Loucy (cell line): Measurements from ENCODE around the gene AMIGO2.

Experiments
- H2AFZ ChIP-seq: fragments of 200-600 bp; sonication (generic); 2 replicates; pipeline ENCODE4 v1.6.0; 2016; ENCODE audit warnings: antibody characterized with exemption, mild to moderate bottlenecking, low read length, moderate library complexity
- H3F3A ChIP-seq: fragments of 200-600 bp; 2 replicates; pipeline ENCODE4 v1.6.0; 2016; ENCODE audit warnings: antibody characterized with exemption, low read depth, mild to moderate bottlenecking
- H3K27me3 ChIP-seq: fragments of 200-600 bp; sonication (generic); 2 replicates; pipeline ENCODE4 v1.6.1; 2014; ENCODE audit warnings: low read length, mild to moderate bottlenecking; ENCODE audit not compliant: insufficient read depth, poor library complexity, severe bottlenecking
- H3K36me3 ChIP-seq: fragments of 200-600 bp; sonication (generic); 2 replicates; pipeline ENCODE4 v1.6.1; 2016; ENCODE audit warnings: low read length; ENCODE audit not compliant: insufficient read depth
- H3K4me1 ChIP-seq: fragments of 200-600 bp; sonication (generic); 2 replicates; pipeline ENCODE4 v1.5.1; 2014; ENCODE audit warnings: low read length, mild to moderate bottlenecking; ENCODE audit not compliant: insufficient read depth, poor library complexity, severe bottlenecking
- H3K4me2 ChIP-seq: fragments of 200-600 bp; sonication (generic); 2 replicates; pipeline ENCODE4 v1.6.0; 2014; ENCODE audit warnings: antibody characterized with exemption, low read length, low read depth, mild to moderate bottlenecking; ENCODE audit not compliant: poor library complexity, severe bottlenecking
- H3K4me3 ChIP-seq: fragments of 200-600 bp; sonication (generic); 2 replicates; pipeline ENCODE4 v1.5.1; 2014; ENCODE audit warnings: low read length, mild to moderate bottlenecking, mixed read lengths; ENCODE audit not compliant: poor library complexity, severe bottlenecking
- H3K79me2 ChIP-seq: fragments of 200-600 bp; sonication (generic); 2 replicates; pipeline ENCODE4 v1.6.1; 2014; ENCODE audit warnings: low read length; ENCODE audit not compliant: insufficient read depth
- H3K9ac ChIP-seq: fragments of 200-600 bp; sonication (generic); 2 replicates; pipeline ENCODE4 v1.6.0; 2014; ENCODE audit warnings: mild to moderate bottlenecking, low read depth, low read length, moderate library complexity; ENCODE audit not compliant: poor library complexity, severe bottlenecking
- H3K9me2 ChIP-seq: fragments of 200-600 bp; sonication (generic); replicated peaks from 2 replicates; pipeline ENCODE4 v1.6.1; 2016; ENCODE audit warnings: low read depth, low read length, mixed read lengths
- H3K9me3 ChIP-seq: fragments of 200-600 bp; sonication (generic); 2 replicates; pipeline ENCODE4 v1.6.1; 2014; ENCODE audit warnings: mild to moderate bottlenecking, antibody characterized with exemption, low read length, low read depth; ENCODE audit not compliant: insufficient read depth
- H4K20me1 ChIP-seq: fragments of 200-600 bp; sonication (generic); 2 replicates; pipeline ENCODE4 v1.6.0; 2014; ENCODE audit warnings: antibody characterized with exemption, low read length, mild to moderate bottlenecking; ENCODE audit not compliant: insufficient read depth, poor library complexity, severe bottlenecking
- EZH2phosphoT487 ChIP-seq: fragments of 200-600 bp; IDR thresholded peaks from 2 replicates; pipeline ENCODE4 v1.6.1; 2018; ENCODE audit warnings: antibody characterized with exemption, mild to moderate bottlenecking, moderate library complexity, borderline replicate concordance
- TF ChIP-seq, protein P1 (sequence below): fragments of 200-600 bp; sonication (generic); conservative IDR thresholded peaks from 2 replicates; pipeline ENCODE4 v1.5.1; 2014; ENCODE audit warnings: mild to moderate bottlenecking, antibody characterized with exemption, low read length

AMIGO2 gene

DNA sequence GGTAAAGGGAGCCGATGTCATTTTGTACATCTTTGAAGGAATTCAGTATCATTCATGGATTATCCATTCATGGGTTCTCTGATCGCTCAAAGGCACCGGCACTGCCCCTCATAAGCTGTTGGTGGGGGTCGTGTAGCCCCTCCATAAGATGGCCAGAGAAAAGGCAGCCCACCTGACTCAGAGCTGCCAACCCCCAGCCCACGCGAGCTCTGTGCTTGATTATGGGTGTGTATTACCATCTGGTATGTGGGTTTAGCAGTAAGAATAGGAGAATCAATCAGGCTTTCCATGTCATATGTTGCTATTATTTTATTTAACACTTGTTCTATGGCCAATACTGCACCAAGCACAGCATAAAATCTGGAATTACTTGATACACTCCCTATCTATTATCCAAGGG is 32.1 kb upstream of the AMIGO2 start:
- H4K20me1 ChIP-seq = no peaks in the 10 kb centered on the region
- H3K9ac ChIP-seq = no peak overlapping the region
- TF ChIP-seq EZH2phosphoT487 = no peak
- TF ChIP-seq, protein P1, sequence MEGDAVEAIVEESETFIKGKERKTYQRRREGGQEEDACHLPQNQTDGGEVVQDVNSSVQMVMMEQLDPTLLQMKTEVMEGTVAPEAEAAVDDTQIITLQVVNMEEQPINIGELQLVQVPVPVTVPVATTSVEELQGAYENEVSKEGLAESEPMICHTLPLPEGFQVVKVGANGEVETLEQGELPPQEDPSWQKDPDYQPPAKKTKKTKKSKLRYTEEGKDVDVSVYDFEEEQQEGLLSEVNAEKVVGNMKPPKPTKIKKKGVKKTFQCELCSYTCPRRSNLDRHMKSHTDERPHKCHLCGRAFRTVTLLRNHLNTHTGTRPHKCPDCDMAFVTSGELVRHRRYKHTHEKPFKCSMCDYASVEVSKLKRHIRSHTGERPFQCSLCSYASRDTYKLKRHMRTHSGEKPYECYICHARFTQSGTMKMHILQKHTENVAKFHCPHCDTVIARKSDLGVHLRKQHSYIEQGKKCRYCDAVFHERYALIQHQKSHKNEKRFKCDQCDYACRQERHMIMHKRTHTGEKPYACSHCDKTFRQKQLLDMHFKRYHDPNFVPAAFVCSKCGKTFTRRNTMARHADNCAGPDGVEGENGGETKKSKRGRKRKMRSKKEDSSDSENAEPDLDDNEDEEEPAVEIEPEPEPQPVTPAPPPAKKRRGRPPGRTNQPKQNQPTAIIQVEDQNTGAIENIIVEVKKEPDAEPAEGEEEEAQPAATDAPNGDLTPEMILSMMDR = no peak
- H3K4me3 ChIP-seq = no peak overlapping the region
- H3K27me3 ChIP-seq = no peaks in the 10 kb centered on the region
- H3K36me3 ChIP-seq = no peaks in the 10 kb centered on the region
- no peaks in the 10 kb centered on the region for H3K9me2 ChIP-seq
- no peaks in the 10 kb centered on the region for H3K79me2 ChIP-seq
- H3F3A ChIP-seq = no peaks in the 10 kb centered on the region
- no peaks in the 10 kb centered on the region for H3K9me3 ChIP-seq
- H3K4me1 ChIP-seq = peaks cover 4% of the 10 kb centered on the region
- no peak overlapping the region for H3K4me2 ChIP-seq
- H2AFZ ChIP-seq = no peak overlapping the region

DNA sequence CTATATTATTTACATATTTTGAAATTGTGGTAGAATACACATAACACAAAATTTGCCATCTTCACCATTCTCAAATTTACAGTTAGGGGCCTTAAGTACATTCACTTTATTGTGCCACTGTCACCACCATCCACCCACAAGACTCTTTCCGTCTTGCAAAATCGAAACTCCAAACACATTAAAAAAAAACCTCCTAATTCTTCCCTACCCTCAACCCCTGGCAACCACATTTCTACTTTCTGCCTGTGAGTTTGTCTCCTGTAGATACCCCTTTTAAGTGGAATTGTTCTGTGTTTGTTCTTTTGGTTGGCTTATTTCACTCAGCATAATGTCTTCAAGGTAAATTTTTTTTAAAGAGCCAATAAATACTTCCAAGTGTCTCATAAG is 31.6 kb upstream of the AMIGO2 start:
- TF ChIP-seq, protein P1 = no peak
- TF ChIP-seq EZH2phosphoT487 = no peak
- H3K4me1 ChIP-seq = peaks cover 4% of the 10 kb centered on the region

DNA sequence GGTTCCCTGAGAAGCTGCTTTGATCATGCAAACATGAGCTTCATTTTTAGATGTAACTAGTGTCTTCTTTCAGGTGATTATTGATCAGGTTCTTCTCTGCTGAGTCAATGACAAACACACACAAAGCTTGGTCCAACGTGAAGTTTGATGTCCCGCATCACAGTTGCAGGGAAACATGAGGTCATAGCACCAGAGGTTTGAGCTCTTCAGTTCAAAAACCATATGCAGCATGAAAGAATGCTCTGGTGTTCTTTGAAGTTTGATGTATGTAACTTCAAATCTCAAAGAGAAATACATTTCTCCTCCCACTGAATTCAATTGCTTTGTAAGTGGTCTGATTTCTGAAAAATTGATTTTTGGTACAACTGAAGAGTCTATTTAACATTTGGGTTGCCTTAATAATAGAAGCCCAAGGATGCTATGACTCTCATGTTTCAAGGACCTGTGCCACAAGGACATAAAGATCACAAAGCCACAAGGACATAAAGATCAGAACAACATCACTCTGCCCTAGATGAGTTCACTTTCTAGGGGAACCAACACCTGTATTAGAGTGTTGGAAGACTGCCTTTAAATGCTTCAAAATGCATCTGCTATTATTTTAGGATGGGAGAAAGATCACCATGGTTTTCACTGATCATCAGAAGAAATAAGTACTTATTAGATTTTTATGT is 31.1 kb upstream of the AMIGO2 start:
- TF ChIP-seq EZH2phosphoT487 = no peak
- TF ChIP-seq, protein P1 = no peak
- H3F3A ChIP-seq = no peaks in the 10 kb centered on the region
- no peaks in the 10 kb centered on the region for H4K20me1 ChIP-seq
- no peak overlapping the region for H2AFZ ChIP-seq
- H3K9me2 ChIP-seq = no peaks in the 10 kb centered on the region
- H3K79me2 ChIP-seq = no peaks in the 10 kb centered on the region
- no peaks in the 10 kb centered on the region for H3K9me3 ChIP-seq
- H3K4me3 ChIP-seq = no peak overlapping the region
- peaks cover 4% of the 10 kb centered on the region for H3K4me1 ChIP-seq
- H3K27me3 ChIP-seq = no peaks in the 10 kb centered on the region
- no peak overlapping the region for H3K9ac ChIP-seq
- H3K36me3 ChIP-seq = no peaks in the 10 kb centered on the region
- H3K4me2 ChIP-seq = no peak overlapping the region

More for the DNA sequence above, 31.6 kb upstream of the AMIGO2 start:
- H3K27me3 ChIP-seq = no peaks in the 10 kb centered on the region
- no peaks in the 10 kb centered on the region for H3K36me3 ChIP-seq
- H3K79me2 ChIP-seq = no peaks in the 10 kb centered on the region
- no peak overlapping the region for H3K9ac ChIP-seq
- H3K9me3 ChIP-seq = no peaks in the 10 kb centered on the region
- no peaks in the 10 kb centered on the region for H4K20me1 ChIP-seq
- H3K4me2 ChIP-seq = no peak overlapping the region
- H3F3A ChIP-seq = no peaks in the 10 kb centered on the region
- no peak overlapping the region for H2AFZ ChIP-seq
- no peaks in the 10 kb centered on the region for H3K9me2 ChIP-seq
- H3K4me3 ChIP-seq = no peak overlapping the region
